MV-4-11 (cell line): ENCODE results near the gene FGFR2.
A peak's percentile ranks its signal among the peaks of the same experiment; 100 is the strongest.

Experiments
- DNase-seq: peaks from one replicate; lab custom pipeline; 2025; lab: John Stamatoyannopoulos, UW

The FGFR2 gene

DNA sequence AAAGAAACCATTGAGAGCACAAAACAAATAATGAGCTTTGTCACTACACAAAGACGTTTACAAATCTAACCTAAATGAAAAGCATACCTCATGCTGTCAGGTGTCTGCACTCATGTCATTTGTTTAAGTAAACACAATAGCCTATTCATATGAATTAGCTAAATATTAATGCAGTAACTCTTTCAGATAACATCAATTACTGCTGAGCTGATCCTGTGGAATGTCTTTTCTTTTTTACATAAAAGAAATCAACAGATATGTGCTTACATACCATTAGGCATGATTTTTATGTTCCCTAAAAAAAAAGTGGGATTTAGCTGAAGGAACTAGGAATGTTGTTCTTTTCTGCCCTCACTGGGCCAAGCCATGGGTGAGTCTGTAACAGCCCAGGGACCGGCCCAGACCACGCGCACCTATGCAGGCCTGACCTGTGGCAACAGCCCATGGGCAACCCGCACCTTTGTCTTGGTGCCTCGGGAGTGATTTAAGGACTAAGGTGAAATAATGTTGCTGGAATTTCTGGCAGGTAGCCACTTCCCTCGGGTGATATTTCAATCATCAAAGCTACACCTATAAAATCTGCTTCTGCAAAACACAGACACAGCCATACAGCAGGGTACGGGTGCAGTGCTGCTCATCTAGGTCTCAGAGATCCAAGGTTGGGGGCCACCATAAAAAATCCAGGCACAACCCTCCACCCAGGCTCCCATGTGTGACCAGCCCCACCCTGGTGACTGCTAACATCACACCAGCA lies 44.6 kb downstream of the FGFR2 start:
- no peak for DNase-seq

DNA sequence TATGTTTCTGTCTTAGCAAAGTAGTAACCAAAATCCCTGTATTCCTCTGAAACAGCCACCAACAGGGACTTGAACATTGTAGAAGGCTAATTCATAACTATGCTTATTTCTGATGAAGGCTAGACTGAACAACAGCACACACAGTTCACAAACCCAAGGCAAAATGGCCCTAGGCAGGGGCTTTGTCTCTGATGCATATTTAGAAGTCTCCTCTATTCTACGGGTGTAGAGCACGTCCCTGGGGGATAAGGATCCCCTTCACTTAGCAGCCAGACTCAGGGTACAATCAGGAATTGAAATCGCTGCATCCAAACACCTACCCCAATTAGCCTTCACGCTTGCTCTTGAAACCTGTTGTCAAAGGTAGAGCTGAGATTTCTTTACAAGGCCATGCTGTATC lies 45.5 kb downstream of the FGFR2 start:
- DNase-seq: no peak

DNA sequence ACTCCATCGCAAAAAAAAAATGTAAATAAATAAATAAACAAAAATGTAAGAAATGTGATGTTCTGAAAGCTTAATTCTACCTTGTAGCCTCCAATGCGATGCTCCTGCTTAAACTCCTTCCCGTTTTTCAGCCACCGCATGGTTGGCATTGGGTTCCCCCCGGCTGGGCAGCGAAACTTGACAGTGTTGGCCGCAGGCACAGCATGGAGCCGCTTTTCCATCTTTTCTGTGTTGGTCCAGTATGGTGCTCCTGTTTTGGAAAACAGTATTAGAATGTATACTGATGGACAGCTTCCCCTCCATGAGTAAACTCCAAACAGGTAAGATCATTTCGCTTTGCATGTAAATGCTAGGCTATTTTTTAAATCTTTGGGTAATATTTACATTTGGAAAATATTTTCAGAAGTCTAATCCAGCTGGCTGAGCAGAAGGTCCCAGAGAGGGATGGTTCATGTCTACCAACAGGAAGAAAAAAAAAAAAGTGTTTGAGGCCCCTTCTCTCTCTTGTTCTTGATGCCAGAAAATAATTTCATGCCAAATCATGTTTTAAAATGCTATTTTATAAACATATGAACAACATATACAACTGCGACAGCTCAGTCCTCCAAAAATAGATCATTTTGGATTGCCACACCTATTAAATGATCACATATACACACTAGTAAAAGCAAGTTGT lies 46.9 kb downstream of the FGFR2 start:
- DNase-seq: no peak

DNA sequence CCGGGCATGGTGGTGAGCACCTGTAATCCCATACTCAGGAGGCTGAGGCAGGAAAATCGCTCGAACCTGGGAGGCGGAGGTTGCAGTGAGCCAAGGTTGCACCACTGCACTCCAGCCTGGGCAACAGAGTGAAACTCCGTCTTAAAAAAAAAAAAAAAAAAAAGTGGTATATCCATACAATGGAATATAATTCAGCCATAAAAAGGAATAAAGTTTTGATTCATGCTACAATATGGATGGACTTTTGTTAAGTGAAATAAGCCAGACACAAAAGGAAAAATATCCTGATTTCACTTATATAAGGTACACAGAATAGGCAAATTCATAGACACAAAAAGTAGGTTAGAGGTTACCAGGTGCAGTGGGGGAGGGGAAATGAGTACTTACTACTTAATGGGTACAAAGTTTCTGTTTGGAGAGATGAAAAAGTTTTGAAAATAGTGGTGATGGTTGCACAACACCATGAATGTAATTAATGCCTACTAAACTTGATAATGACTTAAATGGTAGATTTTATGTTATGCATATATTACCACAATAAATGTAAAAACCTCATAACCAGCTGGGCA lies 53.9 kb downstream of the FGFR2 start:
- no peak for DNase-seq

DNA sequence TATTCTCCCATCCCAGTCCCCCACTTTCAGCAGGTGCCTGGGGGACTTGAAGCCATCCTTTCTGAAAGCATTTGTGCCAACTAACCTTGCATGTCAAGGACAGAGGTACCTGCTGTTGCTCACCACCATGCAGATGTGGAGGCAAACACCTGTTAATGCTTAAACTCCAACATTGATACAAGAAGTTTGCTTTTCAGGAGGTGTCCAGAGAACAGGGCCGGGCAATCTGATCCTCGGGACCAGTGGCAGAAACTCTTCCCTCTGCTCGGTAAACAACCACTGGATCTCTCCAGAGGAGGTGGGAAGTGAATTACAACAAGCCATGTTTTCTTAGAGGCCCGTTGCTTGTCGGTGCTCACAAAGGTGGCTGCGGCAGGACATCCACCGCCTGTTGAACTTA lies 54.7 kb downstream of the FGFR2 start:
- no peak for DNase-seq

DNA sequence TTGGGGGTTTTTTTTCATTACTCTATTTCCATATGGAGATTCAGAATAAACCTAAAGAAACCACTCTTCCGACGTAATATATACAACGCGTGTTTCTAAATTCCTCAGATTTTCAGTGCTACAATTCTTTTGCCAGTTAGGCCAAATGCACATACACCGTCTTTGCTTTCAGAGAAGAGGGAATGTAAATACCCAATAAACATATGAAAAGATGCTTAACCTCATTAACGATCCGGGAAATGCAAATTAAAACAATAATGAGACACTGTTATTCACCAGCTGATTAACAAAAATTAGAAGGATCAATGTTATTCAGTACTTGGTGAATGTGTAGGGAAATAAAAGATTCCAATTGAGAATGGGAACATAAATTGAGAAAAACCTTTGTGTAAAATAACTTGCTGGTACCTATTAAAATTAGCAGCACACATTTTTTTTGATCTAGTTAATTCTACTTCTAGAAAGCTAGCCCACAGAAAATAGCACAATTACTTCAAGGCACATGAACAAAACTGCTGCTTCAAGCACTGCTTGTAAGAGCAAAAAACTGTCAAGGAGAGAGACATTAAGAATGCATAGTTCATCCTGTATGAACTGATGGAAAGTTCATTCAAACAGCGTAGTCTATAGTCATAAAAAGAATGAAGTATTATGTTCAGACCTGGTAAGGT lies 56.7 kb downstream of the FGFR2 start:
- DNase-seq: no peak

DNA sequence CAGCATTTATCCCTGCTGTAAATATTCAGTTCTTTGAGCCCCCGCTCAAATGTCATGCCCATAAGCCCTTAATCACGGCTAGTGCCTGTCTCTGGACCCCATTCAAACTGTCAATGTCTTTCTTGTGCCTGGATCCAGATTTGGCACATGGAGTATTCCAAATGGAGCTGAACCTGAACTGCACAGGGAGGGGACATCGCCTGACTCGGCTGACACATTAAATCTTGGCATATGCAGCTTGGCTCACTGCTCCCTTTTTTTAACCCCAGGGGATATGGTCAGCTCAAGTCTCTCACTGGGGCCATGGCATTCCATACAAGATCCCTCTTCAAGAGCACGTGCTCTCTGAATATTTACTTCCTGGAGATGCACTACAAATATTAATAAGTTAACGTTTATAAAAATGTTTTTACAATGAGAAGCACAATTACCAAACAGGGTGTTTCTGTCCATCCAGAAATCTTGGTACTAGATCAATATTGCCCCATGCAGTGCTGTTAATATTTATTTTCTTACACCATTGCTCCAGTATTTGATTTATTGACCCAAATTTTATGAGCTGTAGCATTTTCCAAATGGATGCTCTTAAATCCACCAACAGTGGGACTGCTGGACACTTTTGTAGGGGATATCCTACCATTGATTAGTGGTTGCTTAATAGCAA lies 57.4 kb downstream of the FGFR2 start:
- DNase-seq: no peak

DNA sequence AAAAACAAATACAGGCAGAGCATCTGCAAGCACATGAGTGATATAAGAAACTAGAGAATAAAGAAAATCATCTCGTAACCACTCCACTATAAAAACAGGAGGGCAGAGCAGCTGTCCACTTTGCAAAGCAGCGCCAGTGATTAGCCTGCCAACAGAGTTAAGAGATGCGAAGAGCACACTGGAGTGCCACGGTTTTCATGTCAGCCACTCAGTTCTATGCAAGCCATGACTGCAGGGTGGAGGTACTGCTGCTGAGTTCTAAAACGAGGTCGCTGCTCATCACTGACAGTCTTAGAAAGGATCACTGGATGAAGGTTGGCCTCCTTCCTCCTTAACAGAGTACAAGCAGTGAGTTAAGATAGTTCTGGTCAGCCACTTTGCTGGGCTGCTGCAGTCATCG lies 58.5 kb downstream of the FGFR2 start:
- no peak for DNase-seq

DNA sequence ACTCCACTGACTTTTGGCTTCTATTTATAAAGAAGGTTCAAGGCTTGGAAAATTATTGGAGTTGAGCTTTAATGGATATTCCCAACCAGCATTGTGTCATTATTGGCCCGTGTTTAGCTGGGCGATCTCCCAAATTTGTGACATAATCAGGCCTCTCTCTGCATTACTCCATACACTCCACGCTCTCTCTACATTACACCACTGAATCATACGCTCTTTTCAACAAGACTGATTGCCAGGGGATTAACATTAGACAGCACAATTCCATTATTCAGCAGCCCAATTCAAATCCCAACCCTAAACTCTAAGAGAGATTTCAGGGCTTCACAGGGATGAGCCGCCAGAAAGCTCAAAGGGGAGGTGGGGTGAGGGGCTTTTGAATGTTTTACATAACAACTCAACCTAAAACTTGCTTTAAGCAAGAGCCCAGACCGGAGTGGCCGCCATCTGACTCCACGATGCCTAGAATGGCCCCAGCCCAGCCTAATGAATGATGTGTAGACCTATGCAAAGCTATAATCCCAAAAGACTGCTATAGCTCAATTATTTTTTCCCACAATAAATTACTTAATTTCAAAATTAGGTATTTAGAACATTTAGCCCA lies 61.8 kb downstream of the FGFR2 start:
- DNase-seq: no peak

DNA sequence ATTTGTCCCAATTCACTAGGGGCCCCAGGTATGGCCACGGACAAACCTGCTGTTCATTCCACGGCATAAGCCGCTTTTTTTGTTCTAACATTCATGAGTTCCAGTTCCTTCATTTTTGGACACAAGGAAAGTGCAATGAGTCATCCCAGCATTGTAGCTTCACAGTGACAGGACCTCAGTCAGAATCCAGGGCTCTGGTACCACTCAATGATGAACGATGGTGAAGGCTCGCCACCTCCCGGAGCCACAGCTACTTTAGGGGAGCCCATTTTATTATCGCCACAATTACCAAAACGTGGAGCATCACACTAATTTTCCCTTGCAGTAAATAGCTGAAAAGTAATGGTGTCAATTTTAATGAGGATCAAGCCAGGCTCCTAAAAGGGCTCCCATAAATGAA lies 62.9 kb downstream of the FGFR2 start:
- no peak for DNase-seq

DNA sequence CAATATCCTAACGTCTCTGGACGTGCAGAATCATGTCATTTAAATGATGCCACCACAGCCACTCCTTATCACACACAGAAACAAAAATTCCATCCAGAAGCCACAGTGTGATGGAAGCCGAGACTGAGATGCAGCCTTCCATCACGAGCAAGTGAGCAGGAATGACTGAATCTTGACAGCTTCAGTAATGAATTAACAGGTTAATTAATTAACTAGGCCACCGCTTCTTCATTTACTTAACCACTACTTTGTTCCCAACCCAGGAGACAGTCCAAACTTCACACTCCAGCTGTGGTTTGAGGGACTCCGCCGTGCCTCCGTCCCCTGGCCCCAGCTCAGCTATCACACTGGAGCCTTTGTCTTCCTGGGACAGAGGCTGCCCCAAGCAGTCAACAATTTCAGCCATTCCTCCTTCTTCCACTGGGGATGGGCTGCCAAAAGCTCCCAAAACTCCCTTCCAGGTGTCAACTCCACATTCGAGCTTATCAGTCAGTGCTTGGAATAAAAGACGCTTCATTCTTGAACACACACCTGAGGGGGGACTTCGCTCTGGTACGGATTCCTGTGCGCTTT lies 65.9 kb downstream of the FGFR2 start:
- no peak for DNase-seq

DNA sequence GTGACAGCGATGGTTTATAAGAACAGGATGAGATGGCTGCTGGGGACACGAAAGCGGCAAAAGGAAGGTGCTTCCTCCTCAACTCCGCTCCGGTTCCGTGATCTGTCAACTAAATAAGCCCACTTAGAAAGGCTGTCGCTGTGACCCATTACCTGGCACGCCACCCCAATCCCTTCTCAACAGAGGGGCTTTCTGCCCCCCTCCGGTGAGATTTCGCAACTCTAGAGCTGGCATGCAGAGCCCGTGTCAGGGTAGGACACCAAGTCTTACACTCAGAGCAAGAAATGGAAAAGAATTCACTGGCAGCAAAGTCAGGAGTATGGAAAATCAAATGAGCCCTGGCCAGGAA lies 66.4 kb downstream of the FGFR2 start:
- no peak for DNase-seq

DNA sequence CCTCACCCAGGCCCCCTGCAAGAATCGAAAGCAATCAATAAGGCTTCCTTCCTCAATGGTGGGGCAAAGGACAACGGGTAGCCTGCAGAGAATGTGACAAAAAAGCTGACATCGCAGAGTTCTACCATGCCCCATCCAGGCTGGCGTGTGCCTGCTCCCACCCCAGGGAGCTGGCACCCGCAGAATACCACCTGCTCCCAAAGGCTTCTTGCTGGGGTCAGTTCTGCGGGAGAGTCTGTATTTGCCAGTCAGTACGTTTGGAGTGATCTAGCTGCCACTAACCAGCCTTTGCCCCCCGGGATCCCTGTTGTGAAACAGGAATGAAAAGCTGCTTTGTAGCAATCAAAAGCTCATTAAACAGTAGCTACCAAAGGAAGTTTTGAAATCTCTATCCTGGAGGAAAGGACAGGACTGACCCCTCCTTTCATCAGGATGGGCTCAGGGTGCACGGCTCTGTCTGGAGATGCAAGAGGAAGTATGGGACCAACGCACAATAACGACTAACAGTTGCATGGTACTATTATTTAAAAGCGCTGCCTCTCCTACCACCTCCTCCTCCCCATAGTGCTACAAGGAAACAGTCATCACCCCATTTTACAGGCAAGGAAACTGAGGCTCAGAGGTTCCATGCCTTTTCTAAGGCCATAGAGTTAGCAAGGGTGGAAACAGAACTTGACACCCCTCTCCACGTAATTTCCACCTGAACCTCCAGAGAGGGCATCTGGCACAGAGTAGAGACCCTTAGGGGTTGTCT lies 67.0 kb downstream of the FGFR2 start:
- DNase-seq: no peak

DNA sequence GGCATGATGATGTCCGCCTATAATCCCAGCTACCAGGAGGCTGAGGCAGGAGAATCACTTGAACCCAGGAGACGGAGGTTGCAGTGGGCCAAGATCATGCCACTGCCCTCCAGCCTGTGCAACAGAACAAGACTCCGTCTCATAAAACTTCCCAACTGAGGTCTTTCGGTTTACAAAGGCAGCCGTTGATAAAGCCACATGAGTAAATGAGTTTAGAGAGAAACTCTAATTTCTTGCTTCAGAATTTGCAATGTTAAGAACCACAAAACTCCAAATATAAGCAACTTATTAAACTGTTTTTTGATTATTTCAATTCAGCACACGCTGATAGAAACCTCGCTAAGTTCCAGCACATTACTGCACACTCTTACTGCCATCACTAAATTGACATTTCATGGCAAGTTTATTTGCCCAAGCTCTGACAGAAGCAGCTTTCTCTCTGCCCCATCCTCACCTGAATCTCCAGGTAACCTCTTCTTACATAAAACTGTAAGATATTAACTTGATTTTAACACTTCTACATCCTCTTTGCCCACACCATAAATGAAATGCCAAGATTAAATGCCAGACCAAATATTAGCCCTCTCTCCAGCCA lies 67.7 kb downstream of the FGFR2 start:
- no peak for DNase-seq

DNA sequence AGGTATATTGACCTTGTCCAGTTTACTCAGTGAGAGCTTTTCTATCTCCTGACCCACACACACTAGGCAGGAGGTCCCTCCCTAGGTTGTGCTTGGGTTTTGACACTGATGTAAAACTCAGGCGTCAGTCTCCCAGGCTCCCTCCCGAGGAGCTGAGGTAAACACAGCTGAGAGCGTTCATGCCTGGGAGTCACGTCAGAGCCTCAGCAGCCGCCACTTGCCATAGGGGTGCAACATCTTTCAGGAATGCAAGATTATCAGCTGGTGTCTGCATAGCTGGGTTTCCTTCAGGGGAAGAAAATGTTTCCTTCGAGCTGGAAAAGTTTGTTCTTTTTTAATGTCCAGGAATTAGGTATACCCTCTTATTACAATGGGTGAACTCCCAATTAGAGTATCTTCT lies 70.6 kb downstream of the FGFR2 start:
- DNase-seq: no peak

DNA sequence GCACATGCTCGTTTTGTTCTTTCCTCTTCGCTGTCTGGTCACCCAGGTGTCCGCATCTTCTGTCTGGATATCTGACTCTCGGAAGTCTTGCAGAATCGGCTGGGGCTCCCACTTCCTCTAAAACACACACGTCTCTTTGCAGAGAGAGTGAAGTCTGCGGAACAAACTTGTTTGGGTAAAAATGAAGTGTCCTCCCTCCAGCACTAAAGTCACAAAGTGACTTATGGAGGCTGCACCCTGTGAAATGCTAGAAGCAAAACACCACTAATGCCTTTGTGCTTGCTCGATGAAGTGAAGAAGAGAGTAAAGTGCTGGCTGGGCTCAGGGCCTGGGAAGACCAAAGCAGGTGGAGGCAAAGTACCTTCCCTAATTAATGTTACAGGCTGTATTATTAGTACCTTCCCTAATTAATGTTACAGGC lies 71.4 kb downstream of the FGFR2 start:
- peak; percentile 63 for DNase-seq

DNA sequence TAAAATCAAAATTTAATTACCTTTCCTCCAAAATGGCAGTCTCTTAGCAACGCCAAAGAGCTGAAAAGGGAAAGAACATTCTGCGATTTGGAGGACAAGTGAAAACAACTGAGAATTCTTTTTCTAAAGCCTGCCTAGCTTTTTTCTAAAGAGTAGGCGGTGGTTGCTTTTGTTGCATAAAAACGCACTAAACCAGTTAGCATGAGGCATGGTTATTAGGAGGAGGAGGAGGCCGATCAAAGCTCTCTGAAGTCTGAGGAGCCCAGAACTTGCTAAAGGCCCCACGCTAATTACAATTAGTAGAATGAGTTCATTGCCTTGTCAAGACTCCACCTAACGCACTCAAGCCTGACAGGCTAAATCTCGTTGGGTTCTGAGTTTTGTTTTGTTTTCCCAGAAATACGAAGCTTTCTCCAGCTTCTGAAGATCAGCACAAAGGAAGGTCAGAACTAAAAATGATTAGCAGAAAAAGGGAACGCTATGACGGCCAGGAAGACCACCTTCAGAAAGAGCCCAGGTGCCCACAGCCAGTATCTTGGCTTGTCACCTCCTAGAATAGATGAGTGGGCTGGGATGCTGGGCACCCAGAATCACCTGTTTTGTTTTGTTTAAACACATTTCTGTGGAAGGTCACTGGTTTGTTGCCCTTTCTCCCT lies 72.0 kb downstream of the FGFR2 start:
- DNase-seq: no peak

DNA sequence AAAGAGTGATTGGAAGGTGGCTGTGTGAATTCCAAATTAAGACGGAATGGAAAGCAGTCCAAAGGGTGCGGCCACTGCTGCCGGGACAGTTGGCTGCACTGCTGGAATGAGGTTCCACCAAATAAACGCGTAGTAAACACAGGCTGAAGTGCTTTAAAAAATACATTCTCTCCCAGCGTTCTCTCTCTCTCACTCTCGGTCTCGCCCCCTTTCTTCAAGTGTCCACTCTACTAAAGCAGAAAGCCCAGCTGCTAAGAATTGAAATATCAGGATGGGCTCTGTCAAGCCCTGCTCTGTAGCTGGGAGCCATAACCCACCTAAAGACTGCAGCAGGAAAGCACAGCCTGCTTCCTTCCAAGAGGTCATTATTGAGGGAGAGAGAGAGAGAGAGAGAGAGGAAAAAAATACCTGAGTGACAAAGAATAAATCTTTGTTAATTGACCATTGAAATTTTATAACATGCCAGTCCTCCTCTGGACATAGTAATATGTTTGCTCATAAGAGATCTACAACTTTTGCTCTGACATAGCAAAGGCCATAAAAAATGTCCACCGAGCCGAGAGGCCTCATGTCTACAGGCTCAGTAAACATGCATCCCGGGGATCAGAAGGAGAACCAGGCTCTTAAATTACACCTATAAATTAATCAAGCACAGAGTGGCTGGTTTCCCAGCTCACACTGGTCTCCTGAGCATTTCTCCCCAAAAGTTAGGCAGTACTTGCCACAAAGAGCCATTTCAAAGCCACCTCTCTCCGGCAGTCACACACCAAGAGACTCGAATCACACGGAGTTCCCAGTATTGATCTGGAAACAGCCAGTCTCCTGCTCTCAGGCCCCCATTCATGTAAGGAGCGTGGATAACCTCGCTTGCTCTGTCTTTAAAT lies 72.8 kb downstream of the FGFR2 start:
- no peak for DNase-seq
